Measurements from ENCODE around the gene IDH3B.

Gene IDH3B

GRCh38 chr20:2705931-2706645, 42.1 kb upstream of the IDH3B start:
- no peaks in the 10 kb centered on the region for H3K36me3 ChIP-seq (ENCODE audit: insufficient read depth, low read length)
- H3K27ac ChIP-seq = no peak overlapping the region
- H3K4me3 ChIP-seq = no peak overlapping the region
- no peaks in the 10 kb centered on the region for H3K9me3 ChIP-seq (ENCODE audit: low read depth, low read length)
- no peak for TF ChIP-seq EZH2 (IDR thresholded peaks at IDR 0.05)
- no peak for TF ChIP-seq POLR2AphosphoS5 (IDR thresholded peaks at IDR 0.05; ENCODE audit: borderline replicate concordance, low read depth, low read length)
- no peak for TF ChIP-seq FOXP2 (optimal IDR thresholded peaks at IDR 0.05; ENCODE audit: control extremely low read depth, extremely low read length, insufficient read depth)
- DNase-seq (ENCODE audit: low read depth, low spot score) = no peak
- no peak overlapping the region for H3K9ac ChIP-seq (ENCODE audit: insufficient read length)

GRCh38 chr20:2703716-2704475, 39.9 kb upstream of the IDH3B start:
- Histone ChIP-seq H3K9me3 (ENCODE audit: low read depth, low read length) (no peaks in the 10 kb centered on the region), H3K9ac (ENCODE audit: insufficient read length) (no peak overlapping the region), H3K27ac (no peak overlapping the region), H3K4me3 (no peak overlapping the region), H3K36me3 (ENCODE audit: insufficient read depth, low read length) (no peaks in the 10 kb centered on the region)
- DNase-seq (ENCODE audit: low read depth, low spot score) = no peak
- TF ChIP-seq FOXP2 (optimal IDR thresholded peaks at IDR 0.05; ENCODE audit: control extremely low read depth, extremely low read length, insufficient read depth) (no peak), EZH2 (IDR thresholded peaks at IDR 0.05) (no peak), POLR2AphosphoS5 (IDR thresholded peaks at IDR 0.05; ENCODE audit: borderline replicate concordance, low read depth, low read length) (no peak)

- no peak for DNase-seq (ENCODE audit: low read depth, low spot score)
- no peaks in the 10 kb centered on the region for H3K9me3 ChIP-seq (ENCODE audit: low read depth, low read length)
- H3K9ac ChIP-seq (ENCODE audit: insufficient read length) = no peak overlapping the region
- H3K36me3 ChIP-seq (ENCODE audit: insufficient read depth, low read length) = no peaks in the 10 kb centered on the region
- TF ChIP-seq FOXP2 (optimal IDR thresholded peaks at IDR 0.05; ENCODE audit: control extremely low read depth, extremely low read length, insufficient read depth) (no peak), EZH2 (IDR thresholded peaks at IDR 0.05) (no peak), POLR2AphosphoS5 (IDR thresholded peaks at IDR 0.05; ENCODE audit: borderline replicate concordance, low read depth, low read length) (no peak)
- H3K4me3 ChIP-seq = no peak overlapping the region
- no peak overlapping the region for H3K27ac ChIP-seq
Observed at GRCh38 chr20:2701671-2702081, 37.7 kb upstream of the IDH3B start.

- no peak for DNase-seq (ENCODE audit: low read depth, low spot score)
Observed at GRCh38 chr20:2700913-2701620, 37.1 kb upstream of the IDH3B start.

GRCh38 chr20:2699775-2700413, 35.9 kb upstream of the IDH3B start:
- Histone ChIP-seq H3K9me3 (ENCODE audit: low read depth, low read length) (no peaks in the 10 kb centered on the region), H3K4me3 (no peak overlapping the region), H3K36me3 (ENCODE audit: insufficient read depth, low read length) (no peaks in the 10 kb centered on the region), H3K9ac (ENCODE audit: insufficient read length) (no peak overlapping the region), H3K27ac (no peak overlapping the region)
- no peak for TF ChIP-seq FOXP2 (optimal IDR thresholded peaks at IDR 0.05; ENCODE audit: control extremely low read depth, extremely low read length, insufficient read depth)
- TF ChIP-seq EZH2 (IDR thresholded peaks at IDR 0.05) = no peak
- TF ChIP-seq POLR2AphosphoS5 (IDR thresholded peaks at IDR 0.05; ENCODE audit: borderline replicate concordance, low read depth, low read length) = no peak
- no peak for DNase-seq (ENCODE audit: low read depth, low spot score)

More at GRCh38 chr20:2700913-2701620, 37.1 kb upstream of the IDH3B start:
- Histone ChIP-seq H3K9me3 (ENCODE audit: low read depth, low read length) (no peaks in the 10 kb centered on the region), H3K4me3 (no peak overlapping the region), H3K27ac (no peak overlapping the region), H3K36me3 (ENCODE audit: insufficient read depth, low read length) (no peaks in the 10 kb centered on the region), H3K9ac (ENCODE audit: insufficient read length) (no peak overlapping the region)
- no peak for TF ChIP-seq FOXP2 (optimal IDR thresholded peaks at IDR 0.05; ENCODE audit: control extremely low read depth, extremely low read length, insufficient read depth)
- no peak for TF ChIP-seq POLR2AphosphoS5 (IDR thresholded peaks at IDR 0.05; ENCODE audit: borderline replicate concordance, low read depth, low read length)
- no peak for TF ChIP-seq EZH2 (IDR thresholded peaks at IDR 0.05)

- Histone ChIP-seq H3K36me3 (ENCODE audit: insufficient read depth, low read length) (no peaks in the 10 kb centered on the region), H3K9ac (ENCODE audit: insufficient read length) (no peak overlapping the region), H3K27ac (no peak overlapping the region), H3K9me3 (ENCODE audit: low read depth, low read length) (no peaks in the 10 kb centered on the region), H3K4me3 (no peak overlapping the region)
- no peak for TF ChIP-seq FOXP2 (optimal IDR thresholded peaks at IDR 0.05; ENCODE audit: control extremely low read depth, extremely low read length, insufficient read depth)
- no peak for TF ChIP-seq EZH2 (IDR thresholded peaks at IDR 0.05)
- no peak for TF ChIP-seq POLR2AphosphoS5 (IDR thresholded peaks at IDR 0.05; ENCODE audit: borderline replicate concordance, low read depth, low read length)
- no peak for DNase-seq (ENCODE audit: low read depth, low spot score)
Observed at GRCh38 chr20:2698912-2699311, 34.9 kb upstream of the IDH3B start.

GRCh38 chr20:2698186-2698817, 34.3 kb upstream of the IDH3B start:
- Histone ChIP-seq H3K27ac (no peak overlapping the region), H3K36me3 (ENCODE audit: insufficient read depth, low read length) (no peaks in the 10 kb centered on the region), H3K9me3 (ENCODE audit: low read depth, low read length) (no peaks in the 10 kb centered on the region), H3K4me3 (no peak overlapping the region), H3K9ac (ENCODE audit: insufficient read length) (no peak overlapping the region)
- TF ChIP-seq EZH2 (IDR thresholded peaks at IDR 0.05) (no peak), POLR2AphosphoS5 (IDR thresholded peaks at IDR 0.05; ENCODE audit: borderline replicate concordance, low read depth, low read length) (no peak), FOXP2 (optimal IDR thresholded peaks at IDR 0.05; ENCODE audit: control extremely low read depth, extremely low read length, insufficient read depth) (no peak)
- DNase-seq (ENCODE audit: low read depth, low spot score) = no peak
